A549 (cell line): ENCODE measurements around the gene MFSD12. TPM values are rescaled to one million over a fixed set of nuclear protein-coding genes. Genes with fewer than 3 reads are reported as not detected.

ENCODE experiments used
- ATAC-seq, 2 experiments: fragments of 200-7000 bp in 1 of 2; fragments of >200 bp in 1 of 2; cut with Nextera tagmentation in 1 of 2; cut with Tn5 transposase in 1 of 2; 3 replicates each; pipeline versions ENCODE4 v1.8.0 to v1.9.1; 2018 to 2020; ENCODE audit warnings: mild to moderate bottlenecking in 1 of 2, moderate library complexity in 1 of 2
- CTCF ChIA-PET: fragments of 300-600 bp; sonication (Branson Sonifier 250); formaldehyde crosslinking; extraction: SDS; loops from one replicate; lab custom pipeline; 2021; ENCODE audit warnings: antibody characterized with exemption, inconsistent platforms; lab: Yijun Ruan, JAX
- POLR2A ChIA-PET: fragments of 350-600 bp; formaldehyde crosslinking; extraction: SDS; loops from one replicate; lab custom pipeline; 2021; ENCODE audit warnings: antibody characterized with exemption, inconsistent platforms; lab: Yijun Ruan, JAX
- DNase-seq, 2 experiments: peaks; one replicate each; pipeline versions ENCODE4 v3.0.0 to v3.0.0-alpha.2; 2011 to 2016; ENCODE audit warnings: low read depth in 1 of 2, low spot score in 1 of 2
- FAIRE-seq: peaks from 2 replicates; lab custom pipeline; 2011; peaks lifted over from hg19 to GRCh38; lab: Jason Lieb, UNC
- H3K27ac ChIP-seq, 2 experiments: fragments of >200 bp; sonication (Bioruptor Twin); formaldehyde crosslinking; 3 replicates each; pipeline ENCODE4 v1.5.1; 2016 to 2017
- H3K4me1 ChIP-seq: fragments of >200 bp; sonication (Bioruptor Twin); formaldehyde crosslinking; 3 replicates; pipeline ENCODE4 v1.6.1; 2016
- H3K4me2 ChIP-seq: fragments of >200 bp; sonication (Bioruptor Twin); formaldehyde crosslinking; 3 replicates; pipeline ENCODE4 v1.6.1; 2016
- H3K4me3 ChIP-seq: fragments of >200 bp; sonication (Bioruptor Twin); formaldehyde crosslinking; 3 replicates; pipeline ENCODE4 v1.5.1; 2016
- H3K9me3 ChIP-seq: fragments of >200 bp; sonication (Bioruptor Twin); formaldehyde crosslinking; 3 replicates; pipeline ENCODE4 v1.6.1; 2016
- ATOH8 ChIP-seq: fragments of 250-450 bp; sonication (Bioruptor Pico); IDR thresholded peaks from 2 replicates; pipeline ENCODE4 v1.5.0; 2020; ENCODE audit warnings: low read depth, mild to moderate bottlenecking, moderate library complexity
- BCL3 ChIP-seq: fragments of >200 bp; sonication (Bioruptor Twin); formaldehyde crosslinking; IDR thresholded peaks from 3 replicates; pipeline ENCODE4 v1.6.1; 2016
- BHLHE40 ChIP-seq: IDR thresholded peaks from 2 replicates; pipeline ENCODE4 v1.6.1; 2012; ENCODE audit warnings: low read depth, low read length, inconsistent platforms
- CBX2 ChIP-seq: fragments of 200-600 bp; sonication (generic); IDR thresholded peaks from 2 replicates; pipeline ENCODE4 v1.6.1; 2016; ENCODE audit warnings: low read depth, mild to moderate bottlenecking, borderline replicate concordance
- CHD4 ChIP-seq: fragments of 200-600 bp; sonication (generic); IDR thresholded peaks from 2 replicates; pipeline ENCODE4 v1.6.1; 2016; ENCODE audit warnings: antibody characterized with exemption, mild to moderate bottlenecking, borderline replicate concordance
- CTCF ChIP-seq: fragments of >200 bp; sonication (Bioruptor Twin); formaldehyde crosslinking; IDR thresholded peaks from 3 replicates; pipeline ENCODE4 v1.5.1; 2016
- FOXS1 ChIP-seq: fragments of 250-450 bp; sonication (Bioruptor Pico); IDR thresholded peaks from 2 replicates; pipeline ENCODE4 v1.5.0; 2020; ENCODE audit warnings: mild to moderate bottlenecking, moderate library complexity
- HES2 ChIP-seq: fragments of >200 bp; sonication (Bioruptor Twin); formaldehyde crosslinking; IDR thresholded peaks from 2 replicates; pipeline ENCODE4 v1.6.1; 2016
- HOXA7 ChIP-seq: fragments of 250-450 bp; sonication (Bioruptor Pico); IDR thresholded peaks from 2 replicates; pipeline ENCODE4 v1.5.0; 2020; ENCODE audit warnings: mild to moderate bottlenecking, moderate library complexity
- HOXB5 ChIP-seq: fragments of 250-450 bp; sonication (Bioruptor Pico); IDR thresholded peaks from 2 replicates; pipeline ENCODE4 v1.5.0; 2020; ENCODE audit warnings: mild to moderate bottlenecking, moderate library complexity
- JUN ChIP-seq, 2 experiments: fragments of >200 bp; sonication (Bioruptor Twin); formaldehyde crosslinking; IDR thresholded peaks; 2 replicates in 1 of 2; 3 replicates in 1 of 2; pipeline ENCODE4 v1.6.1; 2016 to 2017
- MAX ChIP-seq: IDR thresholded peaks from 2 replicates; pipeline ENCODE4 v1.6.1; 2012
- MYC ChIP-seq: IDR thresholded peaks from 2 replicates; pipeline ENCODE4 v1.6.1; 2012; ENCODE audit warnings: mild to moderate bottlenecking, inconsistent platforms, low read length, improper control_type of control experiment, borderline replicate concordance
- NFE2L2 ChIP-seq: fragments of 150-350 bp; conservative IDR thresholded peaks from 2 replicates; pipeline ENCODE4 v1.6.1; 2014; ENCODE audit warnings: low read length
- NPAS2 ChIP-seq: fragments of 250-450 bp; sonication (Bioruptor Pico); IDR thresholded peaks from 2 replicates; pipeline ENCODE4 v1.8.0; 2022; ENCODE audit warnings: mild to moderate bottlenecking, moderate library complexity, borderline replicate concordance
- NR3C1 ChIP-seq: fragments of >200 bp; sonication (Bioruptor Twin); formaldehyde crosslinking; IDR thresholded peaks from 3 replicates; pipeline ENCODE4 v1.6.1; 2017
- PBX3 ChIP-seq: IDR thresholded peaks from 2 replicates; pipeline ENCODE4 v1.6.1; 2012
- POLR2A ChIP-seq: IDR thresholded peaks from 2 replicates; pipeline ENCODE4 v1.6.1; 2012; ENCODE audit warnings: mild to moderate bottlenecking, low read length
- POLR2AphosphoS2 ChIP-seq: conservative IDR thresholded peaks from 2 replicates; pipeline ENCODE4 v1.6.1; 2012; ENCODE audit warnings: low read length, improper control_type of control experiment, inconsistent platforms
- REST ChIP-seq: fragments of 200-600 bp; sonication (generic); IDR thresholded peaks from 2 replicates; pipeline ENCODE4 v1.6.1; 2016; ENCODE audit warnings: antibody characterized with exemption, mild to moderate bottlenecking, moderate library complexity
- RFX5 ChIP-seq: fragments of 450-650 bp; IDR thresholded peaks from 2 replicates; pipeline ENCODE4 v1.7.1; 2014; ENCODE audit warnings: antibody characterized with exemption, mild to moderate bottlenecking, moderate library complexity
- SMC3 ChIP-seq: fragments of >200 bp; sonication (Bioruptor Twin); formaldehyde crosslinking; IDR thresholded peaks from 3 replicates; pipeline ENCODE4 v1.6.1; 2018; ENCODE audit warnings: inconsistent platforms
- SREBF2 ChIP-seq: fragments of 450-650 bp; IDR thresholded peaks from 2 replicates; pipeline ENCODE4 v1.6.1; 2014; ENCODE audit warnings: mild to moderate bottlenecking, moderate library complexity
- TFCP2L1 ChIP-seq: fragments of 250-450 bp; sonication (Bioruptor Pico); IDR thresholded peaks from 2 replicates; pipeline ENCODE4 v1.5.0; 2021; ENCODE audit warnings: mild to moderate bottlenecking
- ZNF302 ChIP-seq: fragments of 250-450 bp; sonication (Bioruptor Pico); IDR thresholded peaks from 2 replicates; pipeline ENCODE4 v1.9.0; 2021; ENCODE audit warnings: inconsistent platforms, mild to moderate bottlenecking, moderate library complexity
- WGBS: methylation state at CpG from one replicate; pipeline ENCODE4 v1.1.6; 2017; ENCODE audit errors: missing lambda C conversion rate; 5-methylcytosine and 5-hydroxymethylcytosine counted together
- polyA plus RNA-seq, 4 experiments: library from polyadenylated mRNA; depleted of rRNA in 3 of 4; stranded (reverse); fragments of >200 nt; fragmentation: RNase III in 1 of 4; extraction: RNeasy Plus Mini Kit Qiagen cat#74134 plus additional on column Dnase treatment in 1 of 4; gene quantifications; 2 replicates in 3 of 4; 3 replicates in 1 of 4; pipeline ENCODE4 v1.2.3, GENCODE V29; 2011 to 2017

Gene MFSD12
- polyA plus RNA-seq, 2 of the 4 experiments (the other 2 are of a cell fraction) = 52.5 to 115 TPM

GRCh38 chr19:3524078-3524842 is 33.1 kb downstream of the MFSD12 start:
- TF ChIP-seq CBX2 (no peak), ZNF302 (CRISPR knock-in tag) (no peak), NFE2L2 (no peak), SREBF2 (no peak), HES2 (no peak), POLR2AphosphoS2 (no peak), PBX3 (no peak), CHD4 (no peak), CTCF (no peak)
- TF ChIP-seq, all 56 proteins: peak for 0
- no peak overlapping the region for H3K4me3 ChIP-seq
- DNase-seq (no peak), ATAC-seq (no peak), FAIRE-seq (no peak)
- WGBS = 93% methylated on average over 15 of the region's 33 CpGs
- no peaks in the 10 kb centered on the region for H3K4me1 ChIP-seq
- POLR2A ChIA-PET = no interaction called here
- no peak overlapping the region for H3K4me2 ChIP-seq
- CTCF ChIA-PET = no interaction called here
- H3K27ac ChIP-seq = no peak overlapping the region
- H3K9me3 ChIP-seq = no peaks in the 10 kb centered on the region

- POLR2A ChIA-PET = no interaction called here
- CTCF ChIA-PET = no interaction called here
- Histone ChIP-seq H3K27ac (no peak overlapping the region), H3K4me3 (no peak overlapping the region), H3K4me2 (no peak overlapping the region), H3K9me3 (no peaks in the 10 kb centered on the region), H3K4me1 (no peaks in the 10 kb centered on the region)
- ATAC-seq (no peak), FAIRE-seq (no peak), DNase-seq (no peak)
- 100% methylated on average over 1 of the region's 21 CpGs for WGBS
- TF ChIP-seq NR3C1 = no peak
- TF ChIP-seq HOXA7 (CRISPR knock-in tag) = no peak
- TF ChIP-seq HOXB5 (CRISPR knock-in tag) = no peak
- TF ChIP-seq REST = no peak
- no peak for TF ChIP-seq BCL3
- no peak for TF ChIP-seq TFCP2L1 (CRISPR knock-in tag)
- TF ChIP-seq RFX5 = no peak
- no peak for TF ChIP-seq ATOH8 (CRISPR knock-in tag)
- TF ChIP-seq POLR2A = no peak
- TF ChIP-seq CTCF = no peak
- no peak for TF ChIP-seq SMC3
- TF ChIP-seq BHLHE40 = no peak
- no peak for TF ChIP-seq MYC
- no peak for TF ChIP-seq MAX
- TF ChIP-seq NPAS2 (CRISPR knock-in tag) = no peak
- no peak for TF ChIP-seq JUN (IDR thresholded peaks at IDR 0.05)
- TF ChIP-seq FOXS1 (CRISPR knock-in tag) = no peak
Measured at GRCh38 chr19:3523361-3524077, 33.9 kb downstream of the MFSD12 start.
